HAP-1 (cell line): ENCODE data around the gene ADCY7.
"Not testable (repeated sequence)": the region's sequence is repeated elsewhere in the genome, so short reads cannot be mapped to it uniquely, and the experiment has no call there.

ENCODE experiments used
- DNase-seq, 2 experiments: peaks; one replicate each; pipeline ENCODE4 v3.0.0-alpha.2; 2016 to 2020; ENCODE audit warnings: low spot score in 2 of 2
- H3K27me3 ChIP-seq: fragments of 250-450 bp; sonication (Bioruptor Pico); 2 replicates; pipeline ENCODE4 v1.5.1; 2020; ENCODE audit warnings: low read depth, mild to moderate bottlenecking, moderate library complexity
- H3K36me3 ChIP-seq: fragments of 250-450 bp; sonication (Bioruptor Pico); replicated peaks from 2 replicates; pipeline ENCODE4 v1.5.1; 2020; ENCODE audit warnings: mild to moderate bottlenecking
- H3K4me1 ChIP-seq: fragments of 250-450 bp; sonication (Bioruptor Pico); 2 replicates; pipeline ENCODE4 v1.5.1; 2020; ENCODE audit warnings: mild to moderate bottlenecking
- H3K4me3 ChIP-seq: fragments of 250-450 bp; sonication (Bioruptor Pico); 2 replicates; pipeline ENCODE4 v1.5.1; 2020; ENCODE audit warnings: mild to moderate bottlenecking, moderate library complexity
- H3K9me3 ChIP-seq: fragments of 250-450 bp; sonication (Bioruptor Pico); 2 replicates; pipeline ENCODE4 v1.5.1; 2020; ENCODE audit warnings: mild to moderate bottlenecking, moderate library complexity
- in situ Hi-C: fragments of 300-500 bp; cut with MboI; formaldehyde crosslinking; loops from 3 replicates; pipeline ENCODE4 v1.14.3; 2020; ENCODE audit warnings: low sequenced_read_pairs, inconsistent platforms, mixed read lengths

Gene ADCY7

DNA sequence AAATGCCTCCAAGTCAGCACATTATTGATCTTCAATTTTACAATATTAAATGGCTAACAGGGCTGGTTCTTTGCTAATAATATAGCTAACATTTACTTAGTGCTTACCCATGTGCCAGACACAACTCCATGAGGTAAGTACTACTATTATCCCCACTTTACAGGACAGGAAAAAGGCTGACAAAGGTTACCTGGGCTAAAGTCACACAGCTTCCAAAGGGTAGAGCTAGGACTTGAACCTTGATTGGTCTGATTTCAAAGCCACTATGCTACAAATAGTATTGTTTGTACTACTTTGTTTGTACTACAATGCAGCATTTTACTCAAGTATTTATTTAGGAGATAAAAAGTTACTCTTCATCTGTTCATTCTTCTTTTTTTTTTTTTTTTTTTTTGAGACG lies 70.5 kb downstream of the ADCY7 start:
- in situ Hi-C loops: no loop called here
- Histone ChIP-seq H3K36me3 (peaks cover 45% of the 10 kb centered on the region), H3K4me3 (no peak overlapping the region), H3K27me3 (no peaks in the 10 kb centered on the region), H3K4me1 (no peaks in the 10 kb centered on the region), H3K9me3 (no peaks in the 10 kb centered on the region)
- no peak for DNase-seq

DNA sequence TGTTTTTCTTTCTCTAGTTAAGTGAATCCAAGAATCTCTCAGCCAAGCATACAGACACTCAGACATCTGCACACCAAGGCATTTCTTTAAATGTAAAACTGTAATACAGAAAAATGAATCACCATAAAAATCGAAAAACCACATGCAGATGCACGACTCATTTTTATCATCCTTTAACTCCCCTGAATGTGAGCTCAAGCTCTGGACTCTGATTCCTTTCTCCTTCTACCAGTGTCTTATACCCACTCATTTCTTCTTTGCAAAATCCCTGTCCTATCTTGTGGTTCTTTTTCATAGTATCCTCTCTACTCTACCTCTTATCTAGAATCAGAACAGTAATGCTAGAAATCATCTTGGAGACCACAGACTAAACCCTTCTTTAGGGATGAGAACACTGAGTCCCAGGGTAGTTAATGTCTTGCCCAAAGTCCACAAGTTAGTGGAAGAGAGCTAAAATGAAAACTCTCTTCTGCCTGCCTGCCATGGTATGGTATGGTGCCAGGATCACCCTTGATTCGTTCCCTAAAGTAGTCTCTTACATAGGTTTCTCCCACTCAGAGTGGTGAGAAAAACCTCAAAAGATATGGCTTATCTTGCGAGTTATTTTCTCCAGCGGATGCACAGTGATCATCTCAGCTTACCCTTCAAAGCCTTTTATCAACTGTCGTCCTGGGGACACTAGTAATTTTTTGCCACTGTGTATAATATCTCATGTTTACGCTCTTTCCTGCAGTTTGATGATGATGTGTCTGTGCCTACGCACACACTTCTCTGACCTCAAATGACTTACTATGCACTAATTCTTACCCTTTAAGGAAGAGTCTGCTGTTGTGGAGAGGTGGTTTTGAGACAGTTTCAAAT lies 72.2 kb downstream of the ADCY7 start:
- H3K36me3 ChIP-seq: peaks cover 31% of the 10 kb centered on the region

DNA sequence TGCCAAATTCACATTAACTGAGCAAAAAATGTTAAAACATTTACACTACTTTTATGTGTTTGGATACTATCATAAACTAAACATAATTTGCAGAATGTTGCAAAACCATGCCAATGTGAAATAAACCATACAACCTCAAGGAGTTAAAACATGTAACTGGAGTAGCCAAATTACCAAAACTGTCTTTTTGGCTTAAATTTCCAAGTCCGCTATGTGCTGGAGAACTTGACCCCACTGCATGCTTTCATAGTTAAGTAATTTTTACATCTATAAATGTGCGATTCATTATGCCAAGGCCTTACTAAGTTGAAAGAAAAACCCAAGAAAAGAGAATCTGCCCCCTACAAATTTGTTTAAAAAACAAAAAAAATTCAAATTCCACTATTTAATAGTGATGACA lies 74.2 kb downstream of the ADCY7 start:
- no peaks in the 10 kb centered on the region for H3K9me3 ChIP-seq
- H3K4me3 ChIP-seq: no peak overlapping the region
- DNase-seq: no peak
- H3K27me3 ChIP-seq: no peaks in the 10 kb centered on the region
- peaks cover 29% of the 10 kb centered on the region for H3K36me3 ChIP-seq
- H3K4me1 ChIP-seq: no peaks in the 10 kb centered on the region
- in situ Hi-C loops: no loop called here

More for the DNA sequence above, 72.2 kb downstream of the ADCY7 start:
- Histone ChIP-seq H3K27me3 (no peaks in the 10 kb centered on the region), H3K9me3 (no peaks in the 10 kb centered on the region), H3K4me1 (no peaks in the 10 kb centered on the region), H3K4me3 (no peak overlapping the region)
- no peak for DNase-seq
- in situ Hi-C loops: no loop called here

DNA sequence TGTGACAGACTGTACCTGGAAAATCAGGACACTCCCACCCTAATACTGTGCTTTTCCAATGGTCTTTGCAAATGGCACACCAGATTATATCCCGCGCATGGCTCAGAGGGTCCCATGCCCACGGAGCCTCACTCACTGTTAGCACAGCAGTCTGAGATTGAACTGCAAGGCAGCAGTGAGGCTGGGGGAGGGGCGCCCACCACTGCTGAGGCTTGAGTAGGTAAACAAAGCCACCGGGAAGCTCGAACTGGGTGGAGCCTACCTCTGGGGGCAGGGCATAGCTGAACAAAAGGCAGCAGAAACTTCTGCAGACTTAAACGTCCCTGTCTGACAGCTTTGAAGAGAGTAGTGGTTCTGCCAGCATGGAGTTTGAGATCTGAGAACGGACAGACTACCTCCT lies 77.2 kb downstream of the ADCY7 start:
- in situ Hi-C loops, H3K4me1 ChIP-seq, H3K4me3 ChIP-seq, DNase-seq, H3K9me3 ChIP-seq, H3K27me3 ChIP-seq: not testable (repeated sequence)
- peaks cover 37% of the 10 kb centered on the region for H3K36me3 ChIP-seq

DNA sequence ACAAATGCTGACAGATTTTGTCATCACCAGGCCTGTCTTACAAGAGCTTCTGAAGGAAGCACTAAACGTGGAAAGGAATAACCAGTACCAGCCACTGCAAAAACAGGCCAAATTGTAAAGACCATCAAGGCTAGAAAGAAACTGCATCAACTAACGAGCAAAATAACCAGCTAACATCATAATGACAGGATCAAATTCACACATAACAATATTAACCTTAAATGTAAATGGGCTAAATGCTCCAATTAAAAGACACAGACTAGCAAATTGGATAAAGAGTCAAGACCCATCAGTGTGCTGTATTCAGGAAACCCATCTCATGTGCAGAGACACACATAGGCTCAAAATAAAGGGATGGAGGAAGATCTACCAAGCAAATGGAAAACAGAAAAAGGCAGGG lies 78.9 kb downstream of the ADCY7 start:
- DNase-seq, in situ Hi-C loops: not testable (repeated sequence)
- peaks cover 34% of the 10 kb centered on the region for H3K36me3 ChIP-seq

DNA sequence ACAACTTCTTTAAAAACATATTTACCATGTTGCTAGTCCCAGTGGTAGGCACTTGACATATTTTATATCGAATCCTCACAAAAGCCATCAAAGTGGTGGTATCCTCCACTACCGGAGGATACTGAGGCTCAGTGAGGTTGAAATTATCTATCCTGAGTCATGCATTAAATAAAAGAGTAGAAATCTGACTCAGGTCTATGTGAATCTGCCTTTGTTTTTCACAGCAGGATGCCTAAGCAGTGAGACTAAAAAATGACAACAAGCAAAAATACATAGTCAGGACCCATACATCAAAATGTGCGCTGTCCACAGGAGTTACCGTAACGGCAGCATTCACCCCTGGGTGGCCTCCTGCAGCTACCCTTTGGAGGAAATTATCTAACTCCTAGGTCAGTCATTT lies 84.8 kb downstream of the ADCY7 start:
- no peak for DNase-seq
- in situ Hi-C loops: loop anchor here (25.0 kb wide), 1 partner anchor 461 kb away; no protein-coding TSS in a partner anchor

More for the DNA sequence above, 78.9 kb downstream of the ADCY7 start:
- not testable (repeated sequence) for H3K9me3 ChIP-seq, H3K4me1 ChIP-seq, H3K4me3 ChIP-seq, H3K27me3 ChIP-seq

DNA sequence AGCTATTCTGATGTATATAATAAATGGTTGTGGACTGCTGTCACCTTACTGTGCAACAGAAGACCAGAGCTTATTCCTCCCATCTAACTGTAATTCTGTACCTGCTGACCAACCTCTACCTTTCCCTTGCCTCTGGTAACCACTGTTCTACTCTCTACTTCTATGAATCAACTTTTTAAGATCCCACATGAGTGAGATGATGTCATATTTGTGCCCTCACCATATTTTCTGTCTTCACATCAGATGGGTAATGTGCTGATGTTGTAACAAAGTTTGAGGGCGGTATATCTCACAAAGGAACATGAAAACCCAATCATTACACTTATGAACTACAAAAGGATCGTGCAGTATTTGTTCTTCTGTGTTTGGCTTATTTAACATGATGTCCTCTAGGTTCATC lies 85.6 kb downstream of the ADCY7 start:
- in situ Hi-C loops: loop anchor here (25.0 kb wide), 1 partner anchor 460 kb away; no protein-coding TSS in a partner anchor
- peaks cover 58% of the 10 kb centered on the region for H3K36me3 ChIP-seq

More for the DNA sequence above, 84.8 kb downstream of the ADCY7 start:
- Histone ChIP-seq H3K9me3 (no peaks in the 10 kb centered on the region), H3K4me3 (no peak overlapping the region), H3K27me3 (no peaks in the 10 kb centered on the region), H3K36me3 (peaks cover 60% of the 10 kb centered on the region), H3K4me1 (no peaks in the 10 kb centered on the region)

DNA sequence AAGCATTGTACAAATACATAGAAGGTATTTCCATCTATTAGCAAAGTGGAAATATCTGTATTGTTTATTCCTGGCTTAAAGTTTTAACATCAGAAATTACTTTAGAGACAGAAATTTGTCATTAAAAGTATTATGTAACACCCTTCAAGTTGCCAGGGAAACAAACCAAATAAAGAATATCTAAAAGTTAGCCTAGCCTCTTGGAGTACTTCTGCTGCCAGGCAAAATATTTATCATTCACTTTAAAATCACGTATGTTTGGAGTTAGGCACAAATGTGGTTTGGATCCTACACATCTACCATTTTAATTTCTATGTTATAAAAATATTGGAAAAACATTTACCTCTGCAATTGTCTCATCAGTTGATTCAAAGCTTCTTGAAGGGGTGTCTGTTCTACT lies 87.7 kb downstream of the ADCY7 start:
- no peak overlapping the region for H3K4me3 ChIP-seq
- peaks cover 65% of the 10 kb centered on the region for H3K36me3 ChIP-seq
- in situ Hi-C loops: loop anchor here (25.0 kb wide), 1 partner anchor 458 kb away; no protein-coding TSS in a partner anchor
- DNase-seq: no peak
- H3K27me3 ChIP-seq: no peaks in the 10 kb centered on the region
- no peaks in the 10 kb centered on the region for H3K4me1 ChIP-seq
- no peaks in the 10 kb centered on the region for H3K9me3 ChIP-seq

More for the DNA sequence above, 85.6 kb downstream of the ADCY7 start:
- Histone ChIP-seq H3K9me3 (no peaks in the 10 kb centered on the region), H3K4me1 (no peaks in the 10 kb centered on the region), H3K4me3 (no peak overlapping the region), H3K27me3 (no peaks in the 10 kb centered on the region)
- no peak for DNase-seq

DNA sequence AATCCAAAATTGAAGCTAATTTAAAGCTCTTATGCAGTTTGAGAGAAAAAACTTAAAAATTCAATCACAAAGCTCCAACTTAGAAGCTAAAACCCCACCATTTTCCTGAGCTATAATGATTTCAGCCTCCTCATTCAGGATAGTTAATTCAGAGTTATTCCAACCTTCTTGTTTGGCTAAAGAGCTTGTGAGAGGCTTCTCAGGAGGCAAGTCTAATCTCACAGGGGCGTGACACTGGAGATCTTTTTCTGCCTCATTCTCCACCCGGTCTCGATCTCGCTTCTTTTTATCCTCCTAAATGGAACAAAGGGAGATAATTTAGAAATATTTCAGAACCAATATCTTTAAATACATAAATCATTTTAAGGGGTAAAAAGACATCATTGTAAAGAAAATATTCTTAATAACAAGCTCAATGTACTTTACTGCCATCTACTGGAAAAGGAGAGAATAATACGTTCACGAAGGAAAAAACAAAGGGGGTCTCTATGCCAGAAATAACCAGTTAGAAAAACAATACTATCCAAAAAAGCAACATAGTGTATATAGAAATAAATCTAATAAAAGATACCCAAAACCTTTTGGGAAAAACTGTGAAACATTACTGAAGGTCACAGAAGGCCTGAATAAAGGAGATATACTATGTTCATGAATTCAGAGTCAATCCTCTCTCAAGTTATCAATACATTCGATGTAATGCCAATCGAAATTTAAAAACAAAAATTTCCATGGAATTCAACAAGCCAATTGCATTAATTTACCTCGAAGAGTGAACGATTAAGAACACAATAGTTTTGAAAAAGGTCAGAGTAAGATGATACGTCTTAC lies 88.5 kb downstream of the ADCY7 start:
- H3K4me1 ChIP-seq: no peaks in the 10 kb centered on the region
- DNase-seq: peak in 1 of 2 experiments; percentile 51
- H3K4me3 ChIP-seq: no peak overlapping the region
- H3K36me3 ChIP-seq: peaks cover 65% of the 10 kb centered on the region
- no peaks in the 10 kb centered on the region for H3K9me3 ChIP-seq
- in situ Hi-C loops: loop anchor here (25.0 kb wide), 1 partner anchor 457 kb away; no protein-coding TSS in a partner anchor
- H3K27me3 ChIP-seq: no peaks in the 10 kb centered on the region

DNA sequence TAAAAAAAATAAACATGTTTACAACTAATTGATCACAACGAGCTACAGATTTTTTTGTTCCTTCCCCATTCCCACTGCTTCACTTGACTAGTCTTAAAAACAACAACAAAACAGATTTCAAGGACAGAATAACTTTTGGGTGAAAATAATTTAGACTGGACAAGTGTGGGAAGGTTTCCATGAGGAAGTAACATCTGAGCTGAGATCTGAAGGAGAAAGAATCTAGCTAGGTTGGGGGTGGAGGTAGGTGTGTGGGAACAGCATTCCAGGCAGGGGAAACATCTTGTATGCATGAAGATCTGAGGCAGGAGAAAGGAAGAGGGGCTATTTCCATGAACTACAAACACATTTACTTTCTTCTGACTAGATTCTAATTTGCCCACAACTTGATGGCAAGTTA lies 93.3 kb downstream of the ADCY7 start:
- no peak for DNase-seq
- Histone ChIP-seq H3K4me3 (no peak overlapping the region), H3K9me3 (no peaks in the 10 kb centered on the region), H3K27me3 (no peaks in the 10 kb centered on the region), H3K36me3 (peaks cover 68% of the 10 kb centered on the region), H3K4me1 (no peaks in the 10 kb centered on the region)
- in situ Hi-C loops: loop anchor here (25.0 kb wide), 1 partner anchor 453 kb away; no protein-coding TSS in a partner anchor

DNA sequence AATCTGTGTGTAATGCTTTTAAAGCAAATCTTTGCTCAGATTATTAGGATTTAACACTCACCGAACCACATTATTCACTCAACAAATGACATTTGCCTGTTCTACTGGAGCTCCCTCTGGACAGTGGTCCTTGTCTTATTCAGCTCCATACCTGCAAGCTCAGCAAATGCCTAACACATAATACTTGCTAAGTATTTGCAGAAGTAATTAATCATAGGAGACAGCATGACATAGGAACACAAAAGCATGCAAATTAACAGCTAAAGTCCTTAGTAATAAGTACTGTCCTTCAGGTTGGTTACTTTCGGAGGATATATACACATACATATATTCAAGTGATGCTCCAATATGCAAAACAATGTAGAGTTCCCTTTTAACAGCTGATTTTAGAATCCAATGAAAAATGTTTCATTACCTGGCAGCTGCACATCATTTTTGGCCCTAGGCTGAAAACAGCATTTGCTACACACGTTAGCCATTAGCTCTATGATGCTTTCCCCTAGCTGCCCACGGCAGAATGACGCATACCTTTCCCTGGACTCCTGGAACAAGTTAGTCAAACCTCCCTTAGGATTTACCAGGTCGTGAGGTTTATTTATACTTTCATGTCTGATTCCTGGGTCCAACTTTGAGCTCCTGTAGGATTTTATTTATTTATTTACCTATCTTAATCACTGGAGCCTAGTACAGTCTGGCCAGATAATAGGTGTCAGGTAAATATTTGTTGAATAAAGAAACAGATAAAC lies 93.9 kb downstream of the ADCY7 start:
- DNase-seq: no peak
- peaks cover 73% of the 10 kb centered on the region for H3K36me3 ChIP-seq
- no peaks in the 10 kb centered on the region for H3K4me1 ChIP-seq
- in situ Hi-C loops: loop anchor here (25.0 kb wide), 1 partner anchor 452 kb away; no protein-coding TSS in a partner anchor
- no peaks in the 10 kb centered on the region for H3K9me3 ChIP-seq
- no peaks in the 10 kb centered on the region for H3K27me3 ChIP-seq
- no peak overlapping the region for H3K4me3 ChIP-seq

DNA sequence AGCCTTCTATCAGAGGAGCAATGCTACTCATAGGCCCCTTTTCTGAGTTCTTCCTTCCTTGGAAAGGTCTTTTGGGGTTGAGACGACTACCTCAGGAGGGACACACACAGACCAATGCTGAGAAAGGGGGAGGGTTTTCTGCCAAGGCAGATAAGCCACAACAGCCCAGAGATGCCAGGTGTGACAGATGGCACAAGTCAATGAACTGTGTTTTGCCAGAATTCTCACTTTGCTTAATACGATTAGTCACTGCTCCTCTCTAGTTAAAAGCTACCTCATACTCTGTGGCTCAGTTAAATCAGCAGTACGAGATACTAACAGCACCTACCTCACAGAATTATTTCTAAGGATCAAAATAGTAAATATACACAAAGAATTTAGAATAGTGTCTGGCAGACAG lies 94.4 kb downstream of the ADCY7 start:
- no peak overlapping the region for H3K4me3 ChIP-seq
- no peaks in the 10 kb centered on the region for H3K27me3 ChIP-seq
- H3K36me3 ChIP-seq: peaks cover 76% of the 10 kb centered on the region
- in situ Hi-C loops: loop anchor here (25.0 kb wide), 1 partner anchor 452 kb away; no protein-coding TSS in a partner anchor
- no peaks in the 10 kb centered on the region for H3K4me1 ChIP-seq
- DNase-seq: no peak
- no peaks in the 10 kb centered on the region for H3K9me3 ChIP-seq

DNA sequence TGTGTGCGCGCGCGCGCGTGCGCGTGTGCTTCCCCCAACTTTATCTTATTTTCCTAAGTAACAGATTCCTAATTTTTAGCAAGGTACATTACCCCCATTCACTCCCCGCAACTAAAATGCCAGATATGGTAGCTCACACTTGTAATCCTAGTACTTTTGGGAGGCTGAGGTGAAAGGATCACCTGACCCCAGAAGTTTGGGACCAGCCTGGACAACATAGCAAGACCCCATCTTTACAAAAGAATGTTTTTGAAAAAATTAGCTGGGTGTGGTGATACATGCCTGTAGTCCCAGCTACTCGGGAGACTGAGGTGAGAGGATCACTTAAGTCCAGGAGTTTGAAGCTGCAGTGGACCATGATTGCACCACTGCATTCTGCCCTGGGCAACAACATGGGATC lies 97.3 kb downstream of the ADCY7 start:
- Histone ChIP-seq H3K9me3 (no peaks in the 10 kb centered on the region), H3K4me3 (no peak overlapping the region), H3K36me3 (peaks cover 66% of the 10 kb centered on the region), H3K4me1 (0 out of 2 replicates have a peak, but pooled peaks cover 6% of the 10 kb centered on the region), H3K27me3 (no peaks in the 10 kb centered on the region)
- in situ Hi-C loops: loop anchor here (25.0 kb wide), 1 partner anchor 449 kb away; no protein-coding TSS in a partner anchor
- no peak for DNase-seq
